ENCODE measurements around the gene OR51B2. TPM values are rescaled to one million over a fixed set of nuclear protein-coding genes. Genes with fewer than 3 reads are reported as not detected.
"Not testable (repeated sequence)": the region's sequence is repeated elsewhere in the genome, so short reads cannot be mapped to it uniquely, and the experiment has no call there.

Gene OR51B2
- polyA plus RNA-seq, 1 experiment, result not detected

DNA sequence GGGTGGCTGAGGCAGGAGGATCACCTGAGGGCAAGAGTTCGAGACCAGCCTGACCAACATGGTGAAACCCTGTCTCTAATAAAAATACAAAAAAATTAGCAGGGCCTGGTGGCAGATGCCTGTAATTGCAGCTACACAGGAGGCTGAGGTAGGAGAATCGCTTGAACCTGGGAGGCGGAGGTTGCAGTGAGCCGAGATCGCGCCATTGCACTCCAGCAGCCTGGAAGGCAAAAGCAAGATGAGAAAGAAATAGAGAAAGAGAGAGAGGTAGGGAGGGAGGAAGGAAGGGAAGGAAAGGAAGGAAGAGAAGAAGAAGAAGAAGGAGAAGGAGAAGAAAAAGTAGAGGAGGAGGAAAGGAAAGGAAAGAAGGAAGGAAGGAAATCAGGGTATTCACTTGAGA lies 42.3 kb upstream of the OR51B2 start:
- CTCF ChIA-PET, result interaction anchor here (0.7 to 1.1 kb wide), 3 partner anchors 52 to 162 kb away, joined by 3 to 4 read pairs (median 3); no protein-coding TSS in a partner anchor
- POLR2A ChIA-PET; H3K27me3 ChIP-seq (ENCODE audit: control insufficient read depth, insufficient read depth, low read length): not testable (repeated sequence)

DNA sequence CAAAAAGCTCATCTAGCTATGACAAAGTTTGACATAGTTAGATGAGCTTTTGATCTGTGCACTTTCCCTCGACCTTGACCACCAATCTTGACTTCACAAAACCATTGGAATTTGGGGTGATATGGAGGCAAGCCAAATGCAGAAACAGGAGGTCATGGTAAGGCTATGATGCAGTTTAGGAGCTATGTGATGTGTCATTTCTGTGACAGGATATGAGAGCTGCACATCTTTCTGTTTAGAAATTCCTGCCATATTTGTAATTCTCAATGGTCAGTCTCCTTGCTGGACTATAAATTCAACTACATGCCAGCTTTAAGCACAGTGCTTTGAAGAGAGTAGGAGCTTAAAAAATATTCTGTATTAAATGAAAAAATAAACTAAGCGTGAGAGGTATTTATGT lies 40.1 kb upstream of the OR51B2 start:
- CTCF ChIA-PET, result interaction anchor here (0.8 to 2.5 kb wide), 5 partner anchors 16 to 159 kb away, joined by 3 to 10 read pairs (median 3); no protein-coding TSS in a partner anchor
- Histone ChIP-seq H3K27me3 (ENCODE audit: control insufficient read depth, insufficient read depth, low read length) (no peaks in the 10 kb centered on the region), H3K36me3 (ENCODE audit: control insufficient read depth, insufficient read depth, low read length) (no peaks in the 10 kb centered on the region), H3K4me3 (ENCODE audit: low read depth, low read length) (no peak overlapping the region)
- peak; percentile 53 for DNase-seq (ENCODE audit: low read depth)
- POLR2A ChIA-PET, result no interaction called here
- TF ChIP-seq, protein P1, sequence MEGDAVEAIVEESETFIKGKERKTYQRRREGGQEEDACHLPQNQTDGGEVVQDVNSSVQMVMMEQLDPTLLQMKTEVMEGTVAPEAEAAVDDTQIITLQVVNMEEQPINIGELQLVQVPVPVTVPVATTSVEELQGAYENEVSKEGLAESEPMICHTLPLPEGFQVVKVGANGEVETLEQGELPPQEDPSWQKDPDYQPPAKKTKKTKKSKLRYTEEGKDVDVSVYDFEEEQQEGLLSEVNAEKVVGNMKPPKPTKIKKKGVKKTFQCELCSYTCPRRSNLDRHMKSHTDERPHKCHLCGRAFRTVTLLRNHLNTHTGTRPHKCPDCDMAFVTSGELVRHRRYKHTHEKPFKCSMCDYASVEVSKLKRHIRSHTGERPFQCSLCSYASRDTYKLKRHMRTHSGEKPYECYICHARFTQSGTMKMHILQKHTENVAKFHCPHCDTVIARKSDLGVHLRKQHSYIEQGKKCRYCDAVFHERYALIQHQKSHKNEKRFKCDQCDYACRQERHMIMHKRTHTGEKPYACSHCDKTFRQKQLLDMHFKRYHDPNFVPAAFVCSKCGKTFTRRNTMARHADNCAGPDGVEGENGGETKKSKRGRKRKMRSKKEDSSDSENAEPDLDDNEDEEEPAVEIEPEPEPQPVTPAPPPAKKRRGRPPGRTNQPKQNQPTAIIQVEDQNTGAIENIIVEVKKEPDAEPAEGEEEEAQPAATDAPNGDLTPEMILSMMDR (IDR thresholded peaks at IDR 0.05; ENCODE audit: insufficient read depth, low read depth, low read length), result no peak

More for the DNA sequence above, 42.3 kb upstream of the OR51B2 start:
- not testable (repeated sequence) for H3K4me3 ChIP-seq (ENCODE audit: low read depth, low read length); H3K36me3 ChIP-seq (ENCODE audit: control insufficient read depth, insufficient read depth, low read length); DNase-seq (ENCODE audit: low read depth)
- TF ChIP-seq, protein P1 (IDR thresholded peaks at IDR 0.05; ENCODE audit: insufficient read depth, low read depth, low read length), result 0 out of 2 replicates have a peak, but pooled peaks have one; percentile 8

DNA sequence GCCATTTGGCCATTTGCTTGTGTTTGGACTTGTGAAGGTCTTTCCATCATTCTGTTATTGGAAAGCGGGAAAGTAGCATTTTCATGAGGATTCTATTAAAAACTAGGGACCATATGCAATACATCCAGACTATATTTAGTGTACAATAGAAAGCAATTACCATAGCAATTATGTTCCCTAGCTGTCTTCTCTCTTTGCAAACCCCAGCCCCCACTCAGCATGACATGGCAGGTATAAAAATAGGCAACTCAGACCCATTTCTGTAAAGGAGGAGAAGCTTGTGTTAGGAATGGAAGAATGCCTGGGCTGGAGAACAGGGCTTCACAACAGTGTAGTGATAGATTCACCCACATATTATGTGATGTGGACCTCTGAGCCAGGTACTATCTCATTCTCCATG lies 39.6 kb upstream of the OR51B2 start:
- TF ChIP-seq, protein P1 (IDR thresholded peaks at IDR 0.05; ENCODE audit: insufficient read depth, low read depth, low read length), result no peak
- DNase-seq (ENCODE audit: low read depth), result no peak
- ChIA-PET POLR2A (interaction anchor here (0.6 kb wide), 1 partner anchor 57 kb away, joined by 3 read pairs; no protein-coding TSS in a partner anchor), CTCF (interaction anchor here (0.9 to 2.5 kb wide), 3 partner anchors 17 to 158 kb away, joined by 3 to 10 read pairs (median 4); no protein-coding TSS in a partner anchor)
- H3K36me3 ChIP-seq (ENCODE audit: control insufficient read depth, insufficient read depth, low read length), result no peaks in the 10 kb centered on the region
- no peak overlapping the region for H3K4me3 ChIP-seq (ENCODE audit: low read depth, low read length)
- no peaks in the 10 kb centered on the region for H3K27me3 ChIP-seq (ENCODE audit: control insufficient read depth, insufficient read depth, low read length)

DNA sequence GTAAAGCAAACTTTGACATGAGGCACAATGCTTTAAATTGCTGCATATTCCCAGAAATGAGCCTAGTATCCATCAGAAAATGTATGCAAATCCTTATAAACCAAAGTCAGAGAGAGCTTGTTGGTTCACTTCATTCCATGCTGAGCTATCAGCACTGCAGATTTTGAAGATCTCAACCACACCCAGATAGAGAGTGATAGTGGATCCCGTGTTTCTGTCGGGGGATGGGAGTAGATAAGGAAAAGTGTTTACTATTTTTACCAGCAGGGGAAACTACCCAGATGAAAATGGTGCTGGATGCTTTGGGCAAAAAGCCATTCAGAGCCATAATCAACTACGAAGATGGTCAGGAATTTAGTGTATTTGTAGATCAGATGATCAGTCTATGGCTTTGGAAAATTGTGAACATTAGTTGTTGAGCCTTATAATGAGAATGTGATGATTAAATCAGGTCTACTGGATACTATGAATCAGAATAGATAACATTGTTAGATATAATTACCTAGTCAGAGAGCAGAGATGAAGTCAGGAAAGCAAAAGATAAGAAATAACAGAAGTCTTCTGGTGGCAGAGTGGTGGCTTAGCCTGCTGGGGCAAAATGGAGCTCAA lies 38.0 kb upstream of the OR51B2 start:
- no peak for DNase-seq (ENCODE audit: low read depth)
- TF ChIP-seq, protein P1 (IDR thresholded peaks at IDR 0.05; ENCODE audit: insufficient read depth, low read depth, low read length), result no peak
- ChIA-PET CTCF (no interaction called here), POLR2A (no interaction called here)
- Histone ChIP-seq H3K4me3 (ENCODE audit: low read depth, low read length) (no peak overlapping the region), H3K27me3 (ENCODE audit: control insufficient read depth, insufficient read depth, low read length) (no peaks in the 10 kb centered on the region), H3K36me3 (ENCODE audit: control insufficient read depth, insufficient read depth, low read length) (no peaks in the 10 kb centered on the region)

DNA sequence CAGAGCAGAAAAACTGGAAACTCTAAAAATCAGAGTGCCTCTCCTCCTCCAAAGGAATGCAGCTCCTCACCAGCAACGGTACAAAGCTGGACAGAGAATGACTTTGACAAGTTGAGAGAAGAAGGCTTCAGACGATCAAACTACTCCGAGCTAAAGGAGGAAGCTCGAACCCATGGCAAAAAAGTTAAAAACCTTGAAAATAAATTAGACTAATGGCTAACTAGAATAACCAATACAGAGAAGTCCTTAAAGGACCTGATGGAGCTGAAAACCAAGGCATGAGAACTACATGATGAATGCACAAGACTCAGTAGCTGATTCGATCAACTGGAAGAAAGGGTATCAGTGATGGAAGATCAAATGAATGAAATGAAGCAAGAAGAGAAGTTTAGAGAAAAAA lies 31.9 kb upstream of the OR51B2 start:
- DNase-seq (ENCODE audit: low read depth); H3K4me3 ChIP-seq (ENCODE audit: low read depth, low read length); H3K27me3 ChIP-seq (ENCODE audit: control insufficient read depth, insufficient read depth, low read length); H3K36me3 ChIP-seq (ENCODE audit: control insufficient read depth, insufficient read depth, low read length); POLR2A ChIA-PET; CTCF ChIA-PET: not testable (repeated sequence)

DNA sequence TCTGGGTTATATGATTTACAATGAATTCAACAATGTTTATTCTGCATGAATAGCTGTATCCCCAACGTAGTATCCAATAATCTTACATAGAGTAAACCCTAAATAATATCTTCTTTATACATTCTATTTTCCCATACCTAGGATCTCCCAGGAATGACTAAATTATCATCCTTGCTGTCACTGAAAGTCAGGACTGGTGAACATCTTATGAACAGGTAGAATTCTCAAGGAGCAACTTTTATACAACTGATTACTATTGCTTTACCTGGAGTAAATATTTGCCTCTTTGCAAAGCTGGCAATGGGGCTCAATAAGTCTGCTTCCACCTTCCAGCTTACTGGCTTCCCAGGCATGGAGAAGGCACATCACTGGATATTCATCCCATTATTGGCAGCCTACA lies 27.1 kb upstream of the OR51B2 start, which contains the start of gene OR51B6:
Gene OR51B6, plus strand, starts transcription at position 301 of the 400 bp plus-strand sequence. Its CDS starts 0 bp downstream, at position 301.
- TF ChIP-seq, protein P1 (IDR thresholded peaks at IDR 0.05; ENCODE audit: insufficient read depth, low read depth, low read length), result no peak
- DNase-seq (ENCODE audit: low read depth), result no peak
- H3K4me3 ChIP-seq (ENCODE audit: low read depth, low read length), result no peak within 1 kb of the TSS
- CTCF ChIA-PET, result interaction anchor here (1.3 kb wide), 1 partner anchor 17 kb away, joined by 3 read pairs; no protein-coding TSS in a partner anchor
- POLR2A ChIA-PET, result no interaction called here
- H3K36me3 ChIP-seq (ENCODE audit: control insufficient read depth, insufficient read depth, low read length), result no peaks in the 10 kb centered on the region
- H3K27me3 ChIP-seq (ENCODE audit: control insufficient read depth, insufficient read depth, low read length), result no peaks in the 10 kb centered on the region

Measured in BJ (cell line).